Esophagus muscularis mucosa (tissue), 4 donors: ENCODE results near the gene SLC36A4.

Experiments used
- EP300 ChIP-seq: sonication (generic); formaldehyde crosslinking; IDR thresholded peaks from one replicate; pipeline ENCODE4 v1.6.1; 2017; ENCODE audit warnings: antibody characterized with exemption
- POLR2A ChIP-seq: fragments of 450-650 bp; IDR thresholded peaks from one replicate; pipeline ENCODE4 v1.6.1; 2017; ENCODE audit warnings: antibody characterized with exemption, moderate library complexity, mild to moderate bottlenecking, low read depth
- POLR2AphosphoS5 ChIP-seq, 2 donors: sonication (generic); formaldehyde crosslinking; IDR thresholded peaks; one replicate each; pipeline ENCODE4 v1.6.1; 2017; ENCODE audit warnings: antibody characterized with exemption in 2 of 2
- TF ChIP-seq, protein P1 (sequence below), 3 experiments: fragments of 200-600 bp in 2 of 3; fragments of 450-650 bp in 1 of 3; sonication (generic) in 2 of 3; IDR thresholded peaks; one replicate each; pipeline ENCODE4 v1.5.1; 2017 to 2019; ENCODE audit warnings: antibody characterized with exemption in 3 of 3, mild to moderate bottlenecking in 2 of 3, moderate library complexity in 1 of 3

DNA sequence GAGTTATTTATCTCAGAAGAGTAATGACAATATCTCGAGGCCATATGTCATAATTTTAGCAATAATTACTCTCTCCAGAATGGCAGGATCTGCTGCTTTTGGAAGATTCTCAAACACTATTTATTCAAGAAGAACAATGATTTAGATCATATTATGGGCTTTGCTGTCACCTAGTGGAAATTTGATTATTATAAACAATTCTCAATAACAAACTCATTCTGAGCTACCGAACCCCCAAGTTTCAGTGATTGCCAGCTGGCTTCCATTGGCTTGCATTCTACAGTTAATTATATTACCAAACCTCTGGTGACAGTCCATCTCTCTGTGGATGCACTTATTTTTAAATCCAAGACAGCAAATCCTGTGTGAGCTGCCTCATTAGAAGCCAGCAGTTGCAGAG is 27.9 kb upstream of the SLC36A4 start:
- TF ChIP-seq POLR2AphosphoS5 (IDR thresholded peaks at IDR 0.05) (no peak), EP300 (no peak), POLR2A (no peak)
- TF ChIP-seq, protein P1, sequence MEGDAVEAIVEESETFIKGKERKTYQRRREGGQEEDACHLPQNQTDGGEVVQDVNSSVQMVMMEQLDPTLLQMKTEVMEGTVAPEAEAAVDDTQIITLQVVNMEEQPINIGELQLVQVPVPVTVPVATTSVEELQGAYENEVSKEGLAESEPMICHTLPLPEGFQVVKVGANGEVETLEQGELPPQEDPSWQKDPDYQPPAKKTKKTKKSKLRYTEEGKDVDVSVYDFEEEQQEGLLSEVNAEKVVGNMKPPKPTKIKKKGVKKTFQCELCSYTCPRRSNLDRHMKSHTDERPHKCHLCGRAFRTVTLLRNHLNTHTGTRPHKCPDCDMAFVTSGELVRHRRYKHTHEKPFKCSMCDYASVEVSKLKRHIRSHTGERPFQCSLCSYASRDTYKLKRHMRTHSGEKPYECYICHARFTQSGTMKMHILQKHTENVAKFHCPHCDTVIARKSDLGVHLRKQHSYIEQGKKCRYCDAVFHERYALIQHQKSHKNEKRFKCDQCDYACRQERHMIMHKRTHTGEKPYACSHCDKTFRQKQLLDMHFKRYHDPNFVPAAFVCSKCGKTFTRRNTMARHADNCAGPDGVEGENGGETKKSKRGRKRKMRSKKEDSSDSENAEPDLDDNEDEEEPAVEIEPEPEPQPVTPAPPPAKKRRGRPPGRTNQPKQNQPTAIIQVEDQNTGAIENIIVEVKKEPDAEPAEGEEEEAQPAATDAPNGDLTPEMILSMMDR (IDR thresholded peaks at IDR 0.05), result peak; percentile 31 to 41 (median 34)
